HepG2 (cell line): ENCODE results near the gene PSMD3. TPM values are rescaled to one million over a fixed set of nuclear protein-coding genes. Genes with fewer than 3 reads are reported as not detected.
"Not testable (repeated sequence)": the region's sequence is repeated elsewhere in the genome, so short reads cannot be mapped to it uniquely, and the experiment has no call there.

ENCODE experiments used
- ATAC-seq: fragments of 200-7000 bp; cut with Tn5 transposase; 3 replicates; pipeline ENCODE4 v1.9.1; 2020; ENCODE audit warnings: mild to moderate bottlenecking, moderate library complexity
- BruUV-seq: library from RNA; stranded (reverse); fragments of 400-500 nt; replicated peaks from 2 replicates; lab custom pipeline; 2021; lab: Mats Ljungman, UMichigan
- CTCF ChIA-PET: fragments of 300-600 bp; formaldehyde crosslinking; extraction: SDS; loops from one replicate; lab custom pipeline; 2021; ENCODE audit warnings: low total read pairs, inconsistent platforms, low intra/inter-chr PET ratio; lab: Yijun Ruan, JAX
- POLR2A ChIA-PET: fragments of 350-600 bp; sonication (Branson Sonifier 250); formaldehyde crosslinking; loops from one replicate; lab custom pipeline; 2020; ENCODE audit warnings: antibody characterized with exemption, inconsistent platforms; lab: Yijun Ruan, JAX
- DNase-seq: peaks from one replicate; pipeline ENCODE4 v3.0.0-alpha.2; 2015; ENCODE audit warnings: low spot score
- FAIRE-seq: peaks from 3 replicates; lab custom pipeline; 2011; peaks lifted over from hg19 to GRCh38; lab: Jason Lieb, UNC
- H2AFZ ChIP-seq: one replicate; pipeline ENCODE4 v1.6.1; 2011; ENCODE audit warnings: low read length, inconsistent platforms
- H3K27ac ChIP-seq: fragments of 300-600 bp; 3 replicates; pipeline ENCODE4 v1.8.0; 2011; ENCODE audit warnings: mixed run types, mild to moderate bottlenecking, mixed read lengths, low read length, inconsistent platforms; ENCODE audit not compliant: insufficient read depth; ENCODE audit errors: extremely low read length
- H3K27me3 ChIP-seq, 2 experiments: fragments of 200-600 bp in 1 of 2; 2 replicates in 1 of 2; 3 replicates in 1 of 2; pipeline versions ENCODE4 v1.6.0 to v1.8.0; 2011; ENCODE audit warnings: low read length in 2 of 2, mild to moderate bottlenecking in 2 of 2, moderate library complexity in 2 of 2, inconsistent platforms in 1 of 2; ENCODE audit not compliant: insufficient read depth in 2 of 2, control insufficient read depth in 1 of 2
- H3K36me3 ChIP-seq, 2 experiments: fragments of 200-600 bp in 1 of 2; replicated peaks in 1 of 2; 2 replicates in 1 of 2; 3 replicates in 1 of 2; pipeline versions ENCODE4 v1.5.1 to v1.8.0; 2011; ENCODE audit warnings: low read length in 2 of 2, inconsistent platforms in 1 of 2; ENCODE audit not compliant: insufficient read depth in 2 of 2, control insufficient read depth in 1 of 2
- H3K4me1 ChIP-seq: 2 replicates; pipeline ENCODE4 v1.5.1; 2012; ENCODE audit warnings: low read length, inconsistent platforms; ENCODE audit not compliant: insufficient read depth
- H3K4me2 ChIP-seq: 2 replicates; pipeline ENCODE4 v1.6.0; 2011; ENCODE audit warnings: low read depth, low read length, inconsistent platforms
- H3K4me3 ChIP-seq, 3 experiments: fragments of 200-600 bp in 1 of 3; sonication (generic), shearing (Covaris generic) in 1 of 3; replicated peaks in 1 of 3; 2 replicates each; pipeline ENCODE4 v1.5.1; 2011 to 2016; ENCODE audit warnings: low read length in 3 of 3, inconsistent platforms in 2 of 3, low read depth in 2 of 3, mild to moderate bottlenecking in 2 of 3, control low read depth in 1 of 3, mixed read lengths in 1 of 3; ENCODE audit not compliant: insufficient read depth in 1 of 3
- H3K79me2 ChIP-seq: one replicate; pipeline ENCODE4 v1.6.1; 2011; ENCODE audit warnings: low read length, inconsistent platforms; ENCODE audit not compliant: insufficient read depth
- H3K9ac ChIP-seq: 2 replicates; pipeline ENCODE4 v1.6.0; 2011; ENCODE audit warnings: mild to moderate bottlenecking, low read depth, low read length, inconsistent platforms; ENCODE audit not compliant: insufficient read depth
- H3K9me3 ChIP-seq: 2 replicates; pipeline ENCODE4 v1.5.1; 2012; ENCODE audit warnings: mild to moderate bottlenecking, low read length
- H4K20me1 ChIP-seq: 2 replicates; pipeline ENCODE4 v1.6.0; 2011; ENCODE audit warnings: inconsistent platforms, mild to moderate bottlenecking, low read length, moderate library complexity; ENCODE audit not compliant: insufficient read depth
- NR2F6 ChIP-seq, 2 experiments: IDR thresholded peaks; 2 replicates each; pipeline ENCODE4 v1.6.1; 2016; ENCODE audit warnings: antibody characterized with exemption in 1 of 2, mild to moderate bottlenecking in 1 of 2
- ZNF20 ChIP-seq: sonication (generic); formaldehyde crosslinking; IDR thresholded peaks from 2 replicates; pipeline ENCODE4 v1.4.0; 2020; ENCODE audit warnings: mild to moderate bottlenecking, moderate library complexity, missing genetic modification reagents
- WGBS: methylation state at CpG from one replicate; pipeline ENCODE4 v1.1.6; 2017; ENCODE audit warnings: low lambda C conversion rate; 5-methylcytosine and 5-hydroxymethylcytosine counted together
- in situ Hi-C: cut with HindIII; loops from 2 replicates; pipeline ENCODE4 v1.10.0; 2017; ENCODE audit warnings: low pct_unique_long_range_greater_than_20kb; ENCODE audit not compliant: extremely low pct_ligation_motif_present
- intact Hi-C: fragments of 100-400 bp; cut with micrococcal nuclease; formaldehyde crosslinking; loops from one replicate; pipeline ENCODE4 v1.10.0; 2022; ENCODE audit not compliant: unreplicated experiment
- polyA plus RNA-seq, 8 experiments: library from polyadenylated mRNA; depleted of rRNA in 3 of 8; stranded (reverse) in 7 of 8; unstranded in 1 of 8; fragments of >200 nt; fragmentation: Illumina TruSeq in 4 of 8; extraction: Trizol in 4 of 8; gene quantifications; 2 replicates each; pipeline versions ENCODE4 v1.2.1 to v1.2.3, GENCODE V29; 2011 to 2016; ENCODE audit warnings: low read depth in 4 of 8, missing spikeins in 1 of 8, mixed read lengths in 1 of 8; ENCODE audit not compliant: insufficient read depth in 1 of 8
- total RNA-seq, 5 experiments: library from RNA; depleted of rRNA; stranded (reverse); fragments of >200 nt; fragmentation: Illumina TruSeq; extraction: Trizol; gene quantifications; 2 replicates each; pipeline ENCODE4 v1.2.3, GENCODE V29; 2016; ENCODE audit warnings: low read depth in 1 of 5
- TF ChIP-seq, protein P1 (sequence below): sonication (generic); formaldehyde crosslinking; IDR thresholded peaks from 2 replicates; pipeline ENCODE4 v1.8.0; 2022; ENCODE audit warnings: missing genetic modification reagents, low read depth, mild to moderate bottlenecking, borderline replicate concordance

Gene PSMD3
- total and polyA plus RNA-seq, 2 of the 13 experiments (the other 11 are each of a cell fraction or from before 2014, with no cell fraction given) = 97.4 to 146 TPM

DNA sequence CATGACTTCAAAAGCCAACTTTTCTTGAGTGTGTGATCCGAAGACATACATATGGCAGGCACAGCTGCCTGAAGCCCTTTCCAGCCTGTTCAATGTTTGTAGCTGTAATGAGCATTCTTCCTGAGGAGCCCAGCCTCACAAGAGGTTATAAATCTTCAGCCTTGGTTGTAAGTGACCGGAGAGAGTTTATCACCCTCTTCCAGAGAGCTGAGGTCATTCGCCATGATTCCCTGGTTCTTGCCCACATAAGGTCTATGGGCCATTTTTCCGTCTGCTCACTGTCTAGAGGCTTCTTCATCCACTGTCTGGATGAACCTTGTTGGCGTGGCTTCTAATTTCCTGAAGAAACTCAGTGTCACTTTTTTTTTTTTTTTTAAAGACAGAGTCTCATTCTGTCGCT is 24.9 kb downstream of the PSMD3 start:
- Histone ChIP-seq H3K4me1 (peaks cover 20% of the 10 kb centered on the region), H3K27me3 (no peaks in the 10 kb centered on the region), H3K36me3 (no peaks in the 10 kb centered on the region), H4K20me1 (no peaks in the 10 kb centered on the region), H3K27ac (no peak overlapping the region), H3K4me2 (no peak overlapping the region), H3K9ac (no peak overlapping the region), H3K9me3 (no peaks in the 10 kb centered on the region), H3K4me3 (no peak overlapping the region), H3K79me2 (no peaks in the 10 kb centered on the region), H2AFZ (no peak overlapping the region)
- CTCF ChIA-PET = no interaction called here
- WGBS = 84% methylated on average over 6 of the region's 6 CpGs
- BruUV-seq = no TSS peak
- TF ChIP-seq NR2F6 (IDR thresholded peaks at IDR 0.05) = no peak
- no peak for TF ChIP-seq NR2F6 (CRISPR knock-in tag; IDR thresholded peaks at IDR 0.05)
- TF ChIP-seq ZNF20 (CRISPR knock-in tag) = no peak
- TF ChIP-seq, protein P1, sequence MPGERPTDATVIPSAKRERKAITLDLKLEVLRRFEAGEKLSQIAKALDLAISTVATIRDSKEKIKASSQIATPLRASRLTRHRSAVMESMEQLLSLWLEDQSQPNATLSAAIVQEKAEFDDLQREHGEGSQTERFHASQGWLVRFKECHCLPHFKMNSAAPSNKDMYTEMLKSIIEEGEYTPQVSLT (CRISPR knock-in tag) = no peak
- no peak for FAIRE-seq
- no peak for ATAC-seq
- no peak for DNase-seq
- POLR2A ChIA-PET = interaction anchor here (1.7 kb wide), 1 partner anchor 25 kb away, joined by 7 read pairs; the partner anchor contains the start of gene PSMD3
- intact Hi-C loops (no loop called here), in situ Hi-C loops (no loop called here)

DNA sequence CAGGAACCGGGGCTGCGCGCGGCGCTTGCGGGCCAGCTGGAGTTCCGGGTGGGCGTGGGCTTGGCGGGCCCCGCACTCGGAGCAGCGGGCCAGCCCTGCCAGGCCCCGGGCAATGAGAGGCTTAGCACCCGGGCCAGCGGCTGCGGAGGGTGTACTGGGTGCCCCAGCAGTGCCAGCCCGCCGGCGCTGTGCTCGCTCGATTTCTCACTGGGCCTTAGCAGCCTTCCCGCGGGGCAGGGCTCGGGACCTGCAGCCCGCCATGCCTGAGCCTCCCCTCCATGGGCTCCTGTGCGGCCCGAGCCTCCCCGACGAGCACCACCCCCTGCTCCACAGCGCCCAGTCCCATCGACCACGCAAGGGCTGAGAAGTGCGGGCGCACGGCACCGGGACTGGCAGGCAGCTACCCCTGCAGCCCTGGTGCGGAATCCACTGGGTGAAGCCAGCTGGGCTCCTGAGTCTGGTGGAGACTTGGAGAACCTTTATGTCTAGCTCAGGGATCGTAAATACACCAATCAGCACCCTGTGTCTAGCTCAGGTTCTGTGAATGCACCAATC is 30.4 kb downstream of the PSMD3 start:
- CTCF ChIA-PET, H3K79me2 ChIP-seq, ATAC-seq, H2AFZ ChIP-seq, H3K27ac ChIP-seq, FAIRE-seq, BruUV-seq, DNase-seq, H3K36me3 ChIP-seq, H4K20me1 ChIP-seq, H3K9me3 ChIP-seq, H3K9ac ChIP-seq, H3K4me3 ChIP-seq, H3K4me2 ChIP-seq, H3K27me3 ChIP-seq, intact Hi-C loops: not testable (repeated sequence)
- peaks cover 28% of the 10 kb centered on the region for H3K4me1 ChIP-seq
- POLR2A ChIA-PET = interaction anchor here (0.7 to 1.4 kb wide), 2 partner anchors 31 to 242 kb away, joined by 3 read pairs; no protein-coding TSS in a partner anchor
- in situ Hi-C loops = loop anchor here (10.0 kb wide), 1 partner anchor 274 kb away; the partner anchor contains the start of gene CDC6
- 85% methylated on average over 24 of the region's 38 CpGs for WGBS
